Gastroesophageal sphincter (tissue), 4 donors: ENCODE results near the gene SLF1. TPM values are rescaled to one million over a fixed set of nuclear protein-coding genes. Genes with fewer than 3 reads are reported as not detected.
"Not testable (repeated sequence)": the region's sequence is repeated elsewhere in the genome, so short reads cannot be mapped to it uniquely, and the experiment has no call there.

Source experiments
- ATAC-seq: fragments of 150-250 bp; one replicate; pipeline ENCODE4 v1.9.1; 2016; ENCODE audit warnings: mild to moderate bottlenecking, moderate library complexity
- H3K27ac ChIP-seq, 4 donors: fragments of 200-600 bp; sonication (generic) in 3 of 4; 1 replicate in 3 of 4; 2 replicates in 1 of 4; pipeline ENCODE4 v1.5.1; 2016 to 2019
- H3K27me3 ChIP-seq: fragments of 200-600 bp; sonication (generic); one replicate; pipeline ENCODE4 v1.5.1; 2019
- H3K36me3 ChIP-seq, 2 donors: fragments of 200-600 bp; sonication (generic); one replicate each; pipeline ENCODE4 v1.5.1; 2019; ENCODE audit warnings: control low read depth in 1 of 2
- H3K4me1 ChIP-seq, 3 donors: fragments of 200-600 bp; sonication (generic); 1 replicate in 2 of 3; 2 replicates in 1 of 3; pipeline ENCODE4 v1.5.1; 2016 to 2019; ENCODE audit warnings: control low read depth in 2 of 3
- H3K4me3 ChIP-seq, 2 donors: fragments of 200-600 bp; sonication (generic); one replicate each; pipeline ENCODE4 v1.5.1; 2019; ENCODE audit warnings: mild to moderate bottlenecking in 1 of 2, moderate library complexity in 1 of 2
- H3K9me3 ChIP-seq, 3 donors: fragments of 200-600 bp; sonication (generic); one replicate each; pipeline ENCODE4 v1.5.1; 2017 to 2019; ENCODE audit warnings: control low read depth in 2 of 3
- EP300 ChIP-seq: sonication (generic); formaldehyde crosslinking; IDR thresholded peaks from one replicate; pipeline ENCODE4 v1.6.1; 2017; ENCODE audit warnings: antibody characterized with exemption, mild to moderate bottlenecking
- POLR2A ChIP-seq, 2 donors: fragments of 450-650 bp; IDR thresholded peaks; one replicate each; pipeline ENCODE4 v1.6.1; 2017; ENCODE audit warnings: antibody characterized with exemption in 2 of 2, mild to moderate bottlenecking in 2 of 2, moderate library complexity in 1 of 2
- POLR2AphosphoS5 ChIP-seq: sonication (generic); formaldehyde crosslinking; IDR thresholded peaks from one replicate; pipeline ENCODE4 v1.6.1; 2017; ENCODE audit warnings: antibody characterized with exemption
- WGBS, 2 donors: methylation state at CpG; one replicate each; pipeline ENCODE4 v1.1.5; 2018; ENCODE audit warnings: low coverage in 1 of 2; 5-methylcytosine and 5-hydroxymethylcytosine counted together
- total RNA-seq, 4 donors: library from RNA; depleted of rRNA; stranded (reverse); fragments of >200 nt; gene quantifications; one replicate each; pipeline ENCODE4 v1.1.0, GENCODE V29; 2016
- TF ChIP-seq, protein P1 (sequence below), 4 experiments: fragments of 200-600 bp in 2 of 4; fragments of 450-650 bp in 2 of 4; sonication (generic) in 1 of 4; IDR thresholded peaks; one replicate each; pipeline ENCODE4 v1.5.1; 2017 to 2019; ENCODE audit warnings: antibody characterized with exemption in 4 of 4, mild to moderate bottlenecking in 2 of 4, moderate library complexity in 2 of 4

Gene SLF1
- 1 to 10 TPM; 2.5 to 8.9 (median 3.6) TPM for total RNA-seq

DNA sequence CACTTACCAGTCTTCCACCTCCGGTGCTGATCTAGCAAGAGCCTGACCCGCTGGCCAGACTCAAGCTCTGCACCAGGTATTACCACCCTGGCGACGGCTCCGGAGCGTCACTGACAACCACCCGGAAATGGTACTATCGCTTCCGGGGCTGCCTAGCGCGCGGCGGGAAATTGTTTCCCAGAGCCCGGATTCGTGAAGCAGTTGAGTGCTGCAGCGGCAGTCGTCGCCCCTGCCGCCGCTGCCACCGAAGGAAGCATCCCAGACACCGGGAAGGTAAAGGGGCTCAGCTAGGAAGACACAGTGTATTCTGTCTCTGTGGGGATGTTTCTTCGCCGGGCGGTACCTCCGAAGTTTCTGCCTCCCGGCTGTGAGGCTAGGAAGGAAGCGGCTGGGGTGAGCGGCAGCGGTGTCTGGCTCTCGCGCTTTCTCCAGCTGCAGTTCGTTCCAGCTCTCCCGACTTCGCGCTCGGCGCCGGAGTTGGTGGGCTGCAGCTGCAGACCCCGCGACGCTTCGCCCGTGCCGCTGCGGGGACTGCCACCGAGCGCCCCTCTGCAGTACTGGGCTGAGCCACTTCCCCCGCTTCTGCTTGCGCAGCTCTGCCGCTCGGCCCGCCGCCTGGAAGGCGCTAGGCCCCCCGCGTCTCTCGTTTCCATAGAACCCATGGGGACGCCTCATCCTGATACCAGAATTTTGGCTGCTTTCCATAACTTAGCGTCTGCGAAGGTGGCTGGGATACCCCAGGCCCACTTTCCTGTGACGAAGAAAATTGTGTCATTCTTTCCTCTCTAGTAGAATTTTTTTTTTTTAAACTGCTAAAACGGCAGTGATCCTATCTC lies at the start of gene SLF1, which contains the start of gene KIAA0825:
SLF1 (plus strand) TSS at position 177 of the 836 bp plus-strand sequence. CDS start 10,142 bp downstream, outside the sequence.
KIAA0825 (minus strand) TSS at position 112 of the 836 bp plus-strand sequence. CDS start 81,478 bp downstream, outside the sequence.
- no peaks in the 10 kb centered on the region for H3K27me3 ChIP-seq
- H3K4me1 ChIP-seq: peaks cover 0 to 22% (median 3%) of the 10 kb centered on the region in 3 donors
- ATAC-seq: peak; percentile 96
- H3K4me3 ChIP-seq: peak within 1 kb of the TSS; percentile 68
- H3K9me3 ChIP-seq: no peaks in the 10 kb centered on the region
- peak within 1 kb of the TSS; percentile 21 to 80 (median 77) for H3K27ac ChIP-seq
- TF ChIP-seq POLR2A (IDR thresholded peaks at IDR 0.05) (no peak), EP300 (no peak), POLR2AphosphoS5 (peak; percentile 61)
- TF ChIP-seq, protein P1, sequence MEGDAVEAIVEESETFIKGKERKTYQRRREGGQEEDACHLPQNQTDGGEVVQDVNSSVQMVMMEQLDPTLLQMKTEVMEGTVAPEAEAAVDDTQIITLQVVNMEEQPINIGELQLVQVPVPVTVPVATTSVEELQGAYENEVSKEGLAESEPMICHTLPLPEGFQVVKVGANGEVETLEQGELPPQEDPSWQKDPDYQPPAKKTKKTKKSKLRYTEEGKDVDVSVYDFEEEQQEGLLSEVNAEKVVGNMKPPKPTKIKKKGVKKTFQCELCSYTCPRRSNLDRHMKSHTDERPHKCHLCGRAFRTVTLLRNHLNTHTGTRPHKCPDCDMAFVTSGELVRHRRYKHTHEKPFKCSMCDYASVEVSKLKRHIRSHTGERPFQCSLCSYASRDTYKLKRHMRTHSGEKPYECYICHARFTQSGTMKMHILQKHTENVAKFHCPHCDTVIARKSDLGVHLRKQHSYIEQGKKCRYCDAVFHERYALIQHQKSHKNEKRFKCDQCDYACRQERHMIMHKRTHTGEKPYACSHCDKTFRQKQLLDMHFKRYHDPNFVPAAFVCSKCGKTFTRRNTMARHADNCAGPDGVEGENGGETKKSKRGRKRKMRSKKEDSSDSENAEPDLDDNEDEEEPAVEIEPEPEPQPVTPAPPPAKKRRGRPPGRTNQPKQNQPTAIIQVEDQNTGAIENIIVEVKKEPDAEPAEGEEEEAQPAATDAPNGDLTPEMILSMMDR (IDR thresholded peaks at IDR 0.05): no peak
- no peaks in the 10 kb centered on the region for H3K36me3 ChIP-seq
- WGBS, 2 donors: 0% methylated on average over 5 to 12 of the region's 63 CpGs

DNA sequence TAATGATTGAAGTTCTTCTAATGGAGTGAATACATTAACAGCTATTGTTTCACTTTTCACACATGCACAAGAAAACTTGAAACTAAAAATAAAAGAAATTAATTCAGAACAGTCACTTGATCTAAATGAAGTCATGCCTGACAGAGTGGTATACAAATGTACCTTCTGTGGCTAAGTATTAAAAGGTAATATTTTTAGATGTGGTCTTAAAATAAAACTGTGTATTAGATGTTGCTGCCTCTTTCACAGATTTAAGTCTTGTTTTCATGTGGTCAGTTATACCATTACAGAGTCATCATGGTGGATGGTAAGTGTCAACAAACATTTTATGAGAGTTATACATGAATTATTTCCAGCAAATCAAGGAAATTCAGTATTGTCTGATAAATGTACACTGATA lies 47.1 kb upstream of the SLF1 start:
- TF ChIP-seq, protein P1 (IDR thresholded peaks at IDR 0.05): no peak
- TF ChIP-seq POLR2AphosphoS5 (no peak), EP300 (no peak), POLR2A (IDR thresholded peaks at IDR 0.05) (no peak)
- no peaks in the 10 kb centered on the region for H3K27me3 ChIP-seq
- no peaks in the 10 kb centered on the region for H3K4me1 ChIP-seq
- no peaks in the 10 kb centered on the region for H3K9me3 ChIP-seq
- no peak overlapping the region for H3K27ac ChIP-seq
- no peak for ATAC-seq
- no peak overlapping the region for H3K4me3 ChIP-seq
- H3K36me3 ChIP-seq: no peaks in the 10 kb centered on the region

DNA sequence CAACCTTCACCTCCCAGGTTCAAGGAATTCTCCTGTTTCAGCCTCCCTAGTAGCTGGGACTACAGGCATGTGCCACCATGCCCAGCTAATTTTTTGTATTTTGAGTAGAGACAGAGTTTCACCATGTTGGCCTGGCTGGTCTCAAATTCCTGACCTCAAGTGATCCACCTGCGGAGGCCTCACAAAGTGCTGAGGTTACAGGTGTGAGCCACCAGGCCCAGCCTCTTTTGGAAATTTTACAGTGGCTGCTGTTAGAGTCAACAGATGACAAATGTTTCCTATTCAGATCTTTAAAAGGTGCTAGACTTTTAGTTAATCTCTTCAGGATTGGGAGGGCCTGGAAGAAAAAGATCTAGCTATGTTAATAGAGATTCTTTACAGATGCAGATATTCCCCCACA lies 45.1 kb upstream of the SLF1 start:
- not testable (repeated sequence) for H3K4me3 ChIP-seq, H3K27ac ChIP-seq, H3K27me3 ChIP-seq, H3K4me1 ChIP-seq, H3K9me3 ChIP-seq, H3K36me3 ChIP-seq, ATAC-seq
- WGBS, 2 donors: no CpG with 5 or more reads among the region's 1 CpG

DNA sequence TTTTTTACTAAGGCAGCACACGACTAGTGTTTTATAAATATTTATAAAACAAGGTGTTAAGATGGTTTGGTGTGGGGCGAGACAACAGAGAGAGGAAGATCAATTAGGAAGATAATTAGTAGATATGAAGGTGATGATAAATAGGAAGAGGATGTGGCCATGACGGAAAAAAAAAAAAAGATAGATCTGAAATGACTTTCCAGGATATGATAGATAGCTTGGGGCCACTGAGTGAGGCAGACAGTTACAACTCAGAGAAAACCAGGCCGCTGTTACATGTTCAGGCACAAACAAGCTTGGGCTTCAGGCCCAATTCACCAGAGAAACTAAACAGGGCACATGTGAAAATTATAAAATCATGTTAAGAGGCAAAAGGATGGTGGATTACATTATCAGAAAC lies 43.3 kb upstream of the SLF1 start:
- ATAC-seq: no peak
- Histone ChIP-seq H3K27me3 (no peaks in the 10 kb centered on the region), H3K4me3 (no peak overlapping the region), H3K27ac (no peak overlapping the region), H3K36me3 (no peaks in the 10 kb centered on the region), H3K9me3 (no peaks in the 10 kb centered on the region), H3K4me1 (no peaks in the 10 kb centered on the region)
- no peak for TF ChIP-seq POLR2AphosphoS5
- whole genome bisulfite sequencing, 2 donors: 55 to 61% methylated on average over 4 of the region's 4 CpGs

DNA sequence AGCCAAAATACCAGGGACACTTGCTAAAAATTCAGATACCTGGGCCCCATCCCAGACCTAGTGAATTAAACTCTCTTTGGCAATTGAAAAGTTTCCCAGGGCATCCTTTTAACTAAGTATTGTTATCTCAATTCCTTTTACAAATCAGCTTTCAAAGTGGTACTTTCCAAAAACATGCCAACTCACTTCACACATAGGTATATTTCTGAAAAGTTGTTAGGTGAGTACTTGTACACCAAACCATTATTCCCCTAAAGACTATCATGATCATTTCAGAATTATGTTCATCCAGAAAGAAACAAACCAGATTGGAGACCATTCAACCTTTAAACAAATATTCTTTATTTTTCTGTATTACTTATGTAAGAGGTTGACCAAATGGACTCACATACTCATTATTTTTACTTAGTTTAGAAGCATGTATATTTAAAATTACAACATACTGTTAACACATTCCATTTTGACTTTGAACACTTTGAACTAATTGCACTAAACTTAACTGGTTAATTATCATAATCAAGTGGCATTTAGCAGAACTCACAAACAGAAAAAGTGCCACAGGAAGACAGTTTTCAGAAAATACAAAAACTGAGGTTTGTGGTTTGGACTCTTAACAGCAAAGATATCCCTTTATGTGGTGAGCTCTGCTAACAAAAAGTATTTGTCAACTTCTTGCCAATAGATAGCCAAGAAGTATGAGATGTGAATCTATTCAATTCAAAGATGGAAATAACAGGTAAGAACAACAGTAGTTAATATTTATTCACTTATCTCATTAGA lies 40.8 kb upstream of the SLF1 start:
- H3K36me3 ChIP-seq: no peaks in the 10 kb centered on the region
- no peaks in the 10 kb centered on the region for H3K4me1 ChIP-seq
- TF ChIP-seq POLR2AphosphoS5 (no peak), EP300 (no peak), POLR2A (IDR thresholded peaks at IDR 0.05) (no peak)
- TF ChIP-seq, protein P1 (IDR thresholded peaks at IDR 0.05): no peak
- H3K27ac ChIP-seq: no peak overlapping the region
- H3K9me3 ChIP-seq: no peaks in the 10 kb centered on the region
- no peak overlapping the region for H3K4me3 ChIP-seq
- ATAC-seq: no peak
- no peaks in the 10 kb centered on the region for H3K27me3 ChIP-seq
